Parathyroid adenoma (tissue), 2 donors: ENCODE data around the gene PSMA7.
"Not testable (repeated sequence)": the region's sequence is repeated elsewhere in the genome, so short reads cannot be mapped to it uniquely, and the experiment has no call there.

Experiments used
- H2AFZ ChIP-seq: fragments of 300-600 bp; sonication (generic); one replicate; pipeline ENCODE4 v1.7.0; 2017; ENCODE audit warnings: antibody characterized with exemption, mild to moderate bottlenecking
- H3K27ac ChIP-seq: fragments of 300-600 bp; sonication (generic); one replicate; pipeline ENCODE4 v1.7.0; 2017
- H3K27me3 ChIP-seq: fragments of 300-600 bp; sonication (generic); one replicate; pipeline ENCODE4 v1.7.0; 2017; ENCODE audit warnings: low read length; ENCODE audit not compliant: control insufficient read depth, insufficient read depth
- H3K36me3 ChIP-seq: fragments of 300-600 bp; sonication (generic); one replicate; pipeline ENCODE4 v1.7.0; 2017; ENCODE audit warnings: low read length; ENCODE audit not compliant: control insufficient read depth, insufficient read depth
- H3K4me1 ChIP-seq: fragments of 300-600 bp; sonication (generic); one replicate; pipeline ENCODE4 v1.7.0; 2017; ENCODE audit warnings: control low read depth
- H3K4me2 ChIP-seq: fragments of 300-600 bp; sonication (generic); one replicate; pipeline ENCODE4 v1.7.0; 2017; ENCODE audit warnings: low read length
- H3K4me3 ChIP-seq: fragments of 300-600 bp; sonication (generic); one replicate; pipeline ENCODE4 v1.7.0; 2017; ENCODE audit warnings: low read depth, low read length
- H3K79me2 ChIP-seq: fragments of 300-600 bp; sonication (generic); one replicate; pipeline ENCODE4 v1.7.0; 2017; ENCODE audit warnings: control low read depth
- H3K9ac ChIP-seq: fragments of 300-600 bp; sonication (generic); one replicate; pipeline ENCODE4 v1.7.0; 2017; ENCODE audit warnings: mild to moderate bottlenecking
- H3K9me3 ChIP-seq: fragments of 300-600 bp; sonication (generic); one replicate; pipeline ENCODE4 v1.7.0; 2017; ENCODE audit warnings: low read length; ENCODE audit not compliant: control insufficient read depth
- TF ChIP-seq, protein P1 (sequence below): fragments of 300-600 bp; sonication (generic); IDR thresholded peaks from one replicate; pipeline ENCODE4 v1.7.0; 2017; ENCODE audit warnings: antibody characterized with exemption, mild to moderate bottlenecking
- donor health status: primary hyperparathyroidism.

Gene PSMA7

DNA sequence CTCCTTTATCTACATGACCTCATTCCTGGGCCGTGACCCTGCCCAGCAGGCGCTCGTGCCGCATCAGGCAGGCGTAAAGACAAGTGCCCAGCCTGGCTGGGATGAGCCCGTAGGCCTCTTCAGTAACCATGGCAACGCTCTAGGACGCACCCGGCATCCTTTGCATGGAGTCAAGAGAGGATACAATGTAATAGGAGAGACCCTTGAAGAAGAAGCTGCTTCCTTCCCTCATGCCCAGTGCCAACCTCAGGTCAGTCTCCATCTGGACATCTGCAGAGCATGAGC, 25.9 kb downstream of the PSMA7 start:
- no peak overlapping the region for H2AFZ ChIP-seq
- no peaks in the 10 kb centered on the region for H3K36me3 ChIP-seq
- H3K27ac ChIP-seq = no peak overlapping the region
- no peaks in the 10 kb centered on the region for H3K27me3 ChIP-seq
- no peak overlapping the region for H3K4me3 ChIP-seq
- no peaks in the 10 kb centered on the region for H3K9me3 ChIP-seq
- H3K4me2 ChIP-seq = no peak overlapping the region
- no peaks in the 10 kb centered on the region for H3K79me2 ChIP-seq
- no peaks in the 10 kb centered on the region for H3K4me1 ChIP-seq
- H3K9ac ChIP-seq = no peak overlapping the region
- TF ChIP-seq, protein P1, sequence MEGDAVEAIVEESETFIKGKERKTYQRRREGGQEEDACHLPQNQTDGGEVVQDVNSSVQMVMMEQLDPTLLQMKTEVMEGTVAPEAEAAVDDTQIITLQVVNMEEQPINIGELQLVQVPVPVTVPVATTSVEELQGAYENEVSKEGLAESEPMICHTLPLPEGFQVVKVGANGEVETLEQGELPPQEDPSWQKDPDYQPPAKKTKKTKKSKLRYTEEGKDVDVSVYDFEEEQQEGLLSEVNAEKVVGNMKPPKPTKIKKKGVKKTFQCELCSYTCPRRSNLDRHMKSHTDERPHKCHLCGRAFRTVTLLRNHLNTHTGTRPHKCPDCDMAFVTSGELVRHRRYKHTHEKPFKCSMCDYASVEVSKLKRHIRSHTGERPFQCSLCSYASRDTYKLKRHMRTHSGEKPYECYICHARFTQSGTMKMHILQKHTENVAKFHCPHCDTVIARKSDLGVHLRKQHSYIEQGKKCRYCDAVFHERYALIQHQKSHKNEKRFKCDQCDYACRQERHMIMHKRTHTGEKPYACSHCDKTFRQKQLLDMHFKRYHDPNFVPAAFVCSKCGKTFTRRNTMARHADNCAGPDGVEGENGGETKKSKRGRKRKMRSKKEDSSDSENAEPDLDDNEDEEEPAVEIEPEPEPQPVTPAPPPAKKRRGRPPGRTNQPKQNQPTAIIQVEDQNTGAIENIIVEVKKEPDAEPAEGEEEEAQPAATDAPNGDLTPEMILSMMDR = no peak

DNA sequence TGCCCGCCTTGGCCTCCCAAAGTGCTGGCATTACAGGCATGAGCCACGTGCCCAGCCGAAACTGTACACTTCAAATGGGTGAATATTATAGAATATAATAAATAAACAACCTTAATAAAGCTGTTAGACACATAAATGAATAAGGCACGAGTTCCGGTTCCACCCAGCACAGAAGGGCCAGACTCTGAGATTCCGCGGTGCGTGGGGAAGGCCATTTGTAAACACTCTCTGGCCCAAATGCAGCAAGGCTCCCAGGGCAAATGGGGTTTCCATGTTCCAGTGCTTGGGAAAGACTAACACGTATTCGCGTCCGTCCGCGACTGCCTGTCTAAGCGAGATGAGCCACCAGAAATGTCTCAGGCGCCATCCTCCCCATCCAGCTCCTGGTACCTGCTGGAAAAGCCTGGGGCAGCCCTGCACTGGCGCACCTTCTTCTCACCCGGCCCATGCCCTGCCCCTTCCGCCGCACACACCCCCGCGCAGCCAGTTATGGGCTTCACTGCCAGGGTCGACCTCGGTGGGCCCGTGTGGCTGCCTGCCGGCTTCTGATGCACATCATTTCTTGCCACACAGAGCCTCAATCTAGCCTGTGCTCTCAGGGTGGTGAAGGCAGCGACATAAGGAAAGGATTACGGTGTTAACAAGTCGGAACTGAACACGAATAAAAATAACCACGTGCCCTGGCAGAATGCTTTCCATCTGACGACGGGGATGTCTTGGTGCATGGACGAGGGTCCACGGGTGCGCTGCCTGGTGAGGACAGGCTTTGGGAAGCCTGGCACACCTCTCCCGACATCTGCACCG, 26.4 kb downstream of the PSMA7 start:
- H3K9ac ChIP-seq = no peak overlapping the region
- H3K27ac ChIP-seq = no peak overlapping the region
- H2AFZ ChIP-seq = no peak overlapping the region
- no peaks in the 10 kb centered on the region for H3K27me3 ChIP-seq
- TF ChIP-seq, protein P1 = no peak
- no peaks in the 10 kb centered on the region for H3K4me1 ChIP-seq
- no peaks in the 10 kb centered on the region for H3K36me3 ChIP-seq
- H3K4me2 ChIP-seq = no peak overlapping the region
- H3K4me3 ChIP-seq = no peak overlapping the region
- no peaks in the 10 kb centered on the region for H3K79me2 ChIP-seq
- no peaks in the 10 kb centered on the region for H3K9me3 ChIP-seq

DNA sequence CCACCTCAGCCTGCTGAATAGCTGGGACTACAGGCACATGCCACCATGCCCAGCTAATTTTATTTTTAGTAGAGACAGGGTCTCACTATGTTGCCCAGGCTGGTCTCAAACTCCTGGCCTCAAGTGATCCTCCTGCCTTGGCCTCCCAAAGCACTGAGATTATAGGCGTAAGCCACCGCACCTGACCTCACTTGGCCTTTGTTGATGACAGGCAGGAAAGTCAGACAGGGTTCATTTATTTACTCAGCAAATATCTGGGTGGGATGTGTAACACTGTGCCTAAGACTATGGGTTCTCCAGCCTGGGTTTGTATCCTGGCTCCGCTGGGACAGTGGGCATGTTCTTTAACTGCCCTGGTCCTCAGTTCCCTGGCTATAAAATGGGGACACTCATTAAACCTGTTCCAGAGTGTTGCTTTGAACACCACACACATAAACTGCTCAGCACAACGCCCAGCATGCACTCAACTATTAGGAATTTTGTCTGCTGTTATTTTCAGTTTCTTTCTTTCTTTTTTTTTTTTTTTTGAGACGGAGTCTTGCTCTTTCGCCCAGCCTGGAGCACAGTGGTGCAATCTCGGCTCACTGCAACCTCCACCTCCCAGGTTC, 27.3 kb downstream of the PSMA7 start:
- H3K79me2 ChIP-seq, H3K4me3 ChIP-seq, H2AFZ ChIP-seq, H3K27me3 ChIP-seq, H3K4me2 ChIP-seq, H3K9ac ChIP-seq, H3K9me3 ChIP-seq, H3K27ac ChIP-seq, H3K36me3 ChIP-seq, H3K4me1 ChIP-seq: not testable (repeated sequence)

DNA sequence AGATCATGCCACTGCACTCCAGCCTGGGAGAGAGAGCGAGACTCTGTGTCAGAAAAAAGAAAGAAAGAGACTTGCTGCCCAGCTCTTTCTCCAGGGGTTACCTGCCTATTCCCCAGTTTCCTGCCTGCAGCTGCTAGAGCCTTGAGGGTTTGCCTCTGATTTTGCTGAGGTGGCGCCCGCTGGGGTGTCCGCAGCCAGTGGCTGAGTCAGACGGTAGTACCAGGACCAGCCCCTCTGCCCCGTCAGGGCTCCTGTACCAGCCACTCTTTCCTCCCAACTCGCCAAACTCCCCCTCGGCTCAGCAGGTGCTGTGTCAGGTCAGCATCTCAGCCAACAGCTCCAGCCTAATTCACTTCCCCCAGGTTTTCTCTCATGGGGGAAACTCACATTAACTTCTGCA, 28.3 kb downstream of the PSMA7 start:
- Histone ChIP-seq H3K9ac (no peak overlapping the region), H3K9me3 (no peaks in the 10 kb centered on the region), H3K4me2 (no peak overlapping the region), H3K27me3 (no peaks in the 10 kb centered on the region), H3K27ac (no peak overlapping the region), H2AFZ (no peak overlapping the region), H3K36me3 (no peaks in the 10 kb centered on the region), H3K79me2 (no peaks in the 10 kb centered on the region), H3K4me3 (no peak overlapping the region), H3K4me1 (no peaks in the 10 kb centered on the region)
- TF ChIP-seq, protein P1 = no peak

DNA sequence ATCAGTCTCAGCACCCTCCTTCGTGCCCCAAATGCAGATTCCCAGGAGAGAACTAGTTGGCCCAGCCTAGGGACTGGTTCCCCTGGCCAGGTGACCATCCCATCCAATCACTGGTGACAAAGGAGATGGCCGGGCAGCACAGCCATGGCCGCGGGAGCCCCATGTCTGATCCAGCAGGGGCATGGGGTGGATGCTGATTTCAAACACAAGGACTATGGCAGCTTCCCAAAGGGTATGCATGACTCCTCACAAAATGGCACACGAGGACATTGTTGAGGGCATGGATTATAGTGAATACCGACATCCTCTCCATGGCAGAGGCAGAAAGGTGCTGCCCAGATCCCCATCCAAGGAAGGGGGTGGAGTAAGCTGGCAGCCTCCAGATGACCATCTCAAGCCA, 30.8 kb downstream of the PSMA7 start:
- TF ChIP-seq, protein P1 = no peak
- Histone ChIP-seq H3K36me3 (no peaks in the 10 kb centered on the region), H3K27ac (no peak overlapping the region), H3K27me3 (no peaks in the 10 kb centered on the region), H3K9ac (no peak overlapping the region), H3K4me2 (no peak overlapping the region), H3K4me3 (no peak overlapping the region), H2AFZ (no peak overlapping the region), H3K4me1 (no peaks in the 10 kb centered on the region), H3K79me2 (no peaks in the 10 kb centered on the region), H3K9me3 (peaks cover 9% of the 10 kb centered on the region)
